K562 (cell line): ENCODE data around the gene LRRC25. TPM values are rescaled to one million over a fixed set of nuclear protein-coding genes. Genes with fewer than 3 reads are reported as not detected.

Experiments used
- ATAC-seq: fragments of 200-7000 bp; cut with Tn5 transposase; 3 replicates; pipeline ENCODE4 v1.9.1; 2020; ENCODE audit warnings: moderate library complexity
- BruUV-seq: library from RNA; stranded (reverse); fragments of 400-500 nt; replicated peaks from 2 replicates; lab custom pipeline; 2021; lab: Mats Ljungman, UMichigan
- CTCF ChIA-PET: fragments of 300-600 bp; formaldehyde crosslinking; extraction: SDS; loops from one replicate; lab custom pipeline; 2021; ENCODE audit warnings: low intra/inter-chr PET ratio; lab: Yijun Ruan, JAX
- POLR2A ChIA-PET: fragments of 300-600, 350-650 bp; sonication (Branson Sonifier 250); formaldehyde crosslinking; extraction: SDS; loops from one replicate; lab custom pipeline; 2021; ENCODE audit warnings: antibody characterized with exemption, inconsistent platforms; lab: Yijun Ruan, JAX
- DNase-seq, 4 experiments: peaks; one replicate each; pipeline versions ENCODE4 v3.0.0 to v3.0.0-alpha.2; 2011 to 2018; ENCODE audit warnings: low spot score in 3 of 4, mixed read lengths in 3 of 4; ENCODE audit errors: extremely low read depth in 1 of 4
- FAIRE-seq: peaks from 2 replicates; lab custom pipeline; 2011; peaks lifted over from hg19 to GRCh38; lab: Jason Lieb, UNC
- H2AFZ ChIP-seq: 2 replicates; pipeline ENCODE4 v1.6.0; 2011; ENCODE audit warnings: low read depth, low read length, control low read depth, inconsistent platforms
- H3K27ac ChIP-seq: fragments of 200-600 bp; 3 replicates; pipeline ENCODE4 v1.8.0; 2011; ENCODE audit warnings: low read depth, mild to moderate bottlenecking, control low read depth, inconsistent platforms, low read length, moderate library complexity, mixed read lengths; ENCODE audit errors: extremely low read depth
- H3K27me3 ChIP-seq, 2 experiments: fragments of 300-600 bp in 1 of 2; 2 replicates in 1 of 2; 3 replicates in 1 of 2; pipeline versions ENCODE4 v1.6.0 to v1.8.0; 2011; ENCODE audit warnings: inconsistent platforms in 2 of 2, low read length in 2 of 2, mild to moderate bottlenecking in 1 of 2, mixed read lengths in 1 of 2, moderate library complexity in 1 of 2; ENCODE audit not compliant: control insufficient read depth in 2 of 2, insufficient read depth in 2 of 2
- H3K36me3 ChIP-seq: fragments of 300-600 bp; 3 replicates; pipeline ENCODE4 v1.8.0; 2011; ENCODE audit warnings: mild to moderate bottlenecking, low read length, inconsistent platforms; ENCODE audit not compliant: control insufficient read depth, insufficient read depth
- H3K4me1 ChIP-seq, 2 experiments: fragments of 200-600 bp in 1 of 2; replicated peaks in 1 of 2; 2 replicates in 1 of 2; 3 replicates in 1 of 2; pipeline versions ENCODE4 v1.5.1 to v1.8.0; 2011; ENCODE audit warnings: inconsistent platforms in 2 of 2, low read length in 2 of 2, mild to moderate bottlenecking in 1 of 2, mixed read lengths in 1 of 2, moderate library complexity in 1 of 2; ENCODE audit not compliant: control insufficient read depth in 2 of 2, insufficient read depth in 2 of 2
- H3K4me2 ChIP-seq: 2 replicates; pipeline ENCODE4 v1.6.1; 2011; ENCODE audit warnings: low read length, control low read depth, inconsistent platforms, mixed read lengths; ENCODE audit not compliant: insufficient read depth
- H3K4me3 ChIP-seq: fragments of 200-600 bp; sonication (generic), shearing (Covaris generic); 2 replicates; pipeline ENCODE4 v1.5.1; 2016; ENCODE audit warnings: control low read depth, inconsistent platforms
- H3K79me2 ChIP-seq: fragments of 200-600 bp; 3 replicates; pipeline ENCODE4 v1.8.0; 2011; ENCODE audit warnings: low read length, inconsistent platforms; ENCODE audit not compliant: control insufficient read depth, insufficient read depth
- H3K9ac ChIP-seq, 2 experiments: 2 replicates each; pipeline versions ENCODE4 v1.6.0 to v1.6.1; 2011; ENCODE audit warnings: low read depth in 2 of 2, low read length in 2 of 2, control low read depth in 1 of 2, inconsistent platforms in 1 of 2, mild to moderate bottlenecking in 1 of 2, mixed read lengths in 1 of 2; ENCODE audit not compliant: insufficient read depth in 1 of 2
- H3K9me1 ChIP-seq: one replicate; pipeline ENCODE4 v1.6.0; 2011; ENCODE audit warnings: inconsistent platforms, mild to moderate bottlenecking, low read length, moderate library complexity; ENCODE audit not compliant: control insufficient read depth, insufficient read depth
- H3K9me3 ChIP-seq: replicated peaks from 2 replicates; pipeline ENCODE4 v1.5.1; 2011; ENCODE audit warnings: low read depth, low read length, inconsistent platforms; ENCODE audit not compliant: control insufficient read depth, insufficient read depth
- H4K20me1 ChIP-seq: replicated peaks from 2 replicates; pipeline ENCODE4 v1.6.1; 2011; ENCODE audit warnings: low read length, inconsistent platforms, mixed read lengths; ENCODE audit not compliant: control insufficient read depth, insufficient read depth
- BCOR ChIP-seq: fragments of 450-650 bp; IDR thresholded peaks from 2 replicates; pipeline ENCODE4 v1.6.1; 2016
- BHLHE40 ChIP-seq: IDR thresholded peaks from 2 replicates; pipeline ENCODE4 v1.6.1; 2011; ENCODE audit warnings: low read length, improper control_type of control experiment
- EHMT2 ChIP-seq: fragments of 450-650 bp; IDR thresholded peaks from 2 replicates; pipeline ENCODE4 v1.6.1; 2018; ENCODE audit warnings: antibody characterized with exemption
- GABPB1 ChIP-seq: sonication (generic); formaldehyde crosslinking; IDR thresholded peaks from 2 replicates; pipeline ENCODE4 v1.8.0; 2022; ENCODE audit warnings: mild to moderate bottlenecking, missing genetic modification reagents
- MEF2A ChIP-seq: IDR thresholded peaks from 2 replicates; pipeline ENCODE4 v1.6.1; 2011; ENCODE audit warnings: low read depth, mild to moderate bottlenecking, low read length, moderate library complexity; ENCODE audit not compliant: control insufficient read depth
- MIER1 ChIP-seq: fragments of 450-650 bp; IDR thresholded peaks from 2 replicates; pipeline ENCODE4 v1.6.1; 2016; ENCODE audit warnings: antibody characterized with exemption, mild to moderate bottlenecking, low read depth
- PTBP1 ChIP-seq: fragments of 200-400 bp; formaldehyde crosslinking; IDR thresholded peaks from 2 replicates; pipeline ENCODE4 v1.6.1; 2017; ENCODE audit warnings: low read depth, low read length
- ZBTB12 ChIP-seq: fragments of 250-450 bp; sonication (Bioruptor Pico); IDR thresholded peaks from 2 replicates; pipeline ENCODE4 v1.4.0; 2020
- ZFP36 ChIP-seq: fragments of 150-350 bp; IDR thresholded peaks from 2 replicates; pipeline ENCODE4 v1.6.1; 2018; ENCODE audit warnings: low read length, low read depth; ENCODE audit not compliant: partially characterized antibody
- ZNF586 ChIP-seq: fragments of 450-650 bp; formaldehyde crosslinking; conservative IDR thresholded peaks from 2 replicates; pipeline ENCODE4 v1.4.0; 2020; ENCODE audit warnings: mild to moderate bottlenecking, moderate library complexity
- ZNF778 ChIP-seq: fragments of 450-650 bp; formaldehyde crosslinking; IDR thresholded peaks from 2 replicates; pipeline ENCODE4 v1.4.0; 2020; ENCODE audit warnings: mild to moderate bottlenecking, moderate library complexity
- WGBS: fragments of 100-300 bp; shearing (Covaris generic); methylation state at CpG from one replicate; pipeline ENCODE4 v1.1.6; 2016; ENCODE audit warnings: low coverage, mixed read lengths; ENCODE audit not compliant: insufficient coverage; ENCODE audit errors: missing lambda C conversion rate; 5-methylcytosine and 5-hydroxymethylcytosine counted together
- in situ Hi-C: fragments of 300-500 bp; cut with MboI; formaldehyde crosslinking; loops from 4 replicates; pipeline ENCODE4 v1.15.0; 2018; ENCODE audit warnings: inconsistent platforms, mixed read lengths
- intact Hi-C: fragments of 100-400 bp; cut with micrococcal nuclease; formaldehyde crosslinking; loops from 2 replicates; pipeline ENCODE4 v1.14.2; 2022
- polyA plus RNA-seq, 8 experiments: library from polyadenylated mRNA; depleted of rRNA in 4 of 8; stranded (reverse) in 5 of 8; unstranded in 3 of 8; fragments of >200 nt; fragmentation: Nextera tagmentation in 2 of 8; fragmentation: Illumina TruSeq in 1 of 8; extraction: Ambion mirVana in 2 of 8; extraction: Trizol in 1 of 8; gene quantifications; 2 replicates each; pipeline versions ENCODE4 v1.2.1 to v1.2.3, GENCODE V29; 2011 to 2014; ENCODE audit warnings: inconsistent platforms in 1 of 8, missing spikeins in 1 of 8
- total RNA-seq, 7 experiments: library from RNA; depleted of rRNA in 6 of 7; stranded (reverse); fragments of >200 nt in 6 of 7; fragmentation: Illumina TruSeq in 2 of 7; extraction: Trizol in 2 of 7; gene quantifications; 2 replicates each; pipeline versions ENCODE4 v1.2.1 to v1.2.3, GENCODE V29; 2011 to 2021; ENCODE audit warnings: low replicate concordance in 1 of 7
- TF ChIP-seq, protein P1 (sequence below): sonication (generic); formaldehyde crosslinking; IDR thresholded peaks from 2 replicates; pipeline ENCODE4 v1.8.0; 2022; ENCODE audit warnings: missing genetic modification reagents, mild to moderate bottlenecking, borderline replicate concordance
- TF ChIP-seq, protein P2 (sequence below), 2 experiments: fragments of 450-650 bp; IDR thresholded peaks; 2 replicates each; pipeline ENCODE4 v1.6.1; 2018; ENCODE audit warnings: mild to moderate bottlenecking in 2 of 2, low read depth in 1 of 2; ENCODE audit not compliant: partially characterized antibody in 2 of 2

The LRRC25 gene
- total and polyA plus RNA-seq, 9 of the 15 experiments (the other 6 are each of a cell fraction or from before 2014, with no cell fraction given): 0.07 to 0.36 (median 0.10) TPM; not detected in 3

DNA sequence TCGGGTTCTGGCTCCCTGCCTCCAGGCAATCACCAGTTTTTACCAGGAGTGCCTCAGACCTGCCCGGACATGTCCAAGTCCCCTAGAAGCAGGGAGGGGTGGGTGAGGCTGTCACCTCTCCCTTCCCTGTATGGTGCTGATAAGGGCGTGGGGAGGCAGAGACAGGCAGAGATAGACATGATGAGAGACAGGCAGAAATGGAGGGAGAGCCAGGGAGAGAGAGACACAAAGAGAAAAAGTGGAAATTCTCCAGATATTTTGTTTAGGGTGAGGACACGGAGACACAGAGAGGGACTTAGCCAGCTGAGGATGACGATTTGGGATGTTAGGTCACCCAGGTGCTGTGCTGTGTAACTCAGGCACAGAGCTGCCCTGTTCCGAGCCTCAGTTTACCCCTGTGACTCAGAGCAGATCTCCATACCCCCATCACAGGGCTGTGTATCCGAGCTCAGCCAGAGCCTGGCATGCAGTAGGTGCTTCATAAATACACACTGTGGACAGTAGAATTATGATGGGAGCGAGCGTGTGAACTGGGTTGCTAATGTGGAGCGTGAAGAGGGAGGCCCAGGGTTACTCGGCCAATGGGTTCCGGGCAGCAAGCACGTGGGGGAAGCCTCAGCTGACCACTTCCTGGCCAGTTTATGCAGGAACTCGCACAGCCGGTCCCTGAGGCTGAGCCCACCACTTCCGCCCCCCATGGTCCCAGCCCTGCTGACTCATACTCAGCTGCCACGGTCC is 23.4 kb downstream of the LRRC25 start (continued):
- no peak for TF ChIP-seq ZBTB12
- TF ChIP-seq PTBP1: no peak; the same call in 1 of the 2 replicates
- no peak for TF ChIP-seq ZNF586
- TF ChIP-seq, all 486 proteins: peak for 232

- H3K9me1 ChIP-seq: no peaks in the 10 kb centered on the region
- no peaks in the 10 kb centered on the region for H3K9me3 ChIP-seq
- ChIA-PET POLR2A (interaction anchor here (0.6 to 5.4 kb wide), 7 partner anchors 9 to 95 kb away, joined by 3 to 79 read pairs (median 9); partner anchors contain the start of genes GDF15 and JUND), CTCF (no interaction called here)
- H3K9ac ChIP-seq: peak overlapping the region; percentile 85 to 92; a peak in 3 of 4 replicates
- in situ Hi-C loops (no loop called here), intact Hi-C loops (no loop called here)
- peak overlapping the region; percentile 97 for H3K27ac ChIP-seq
- FAIRE-seq: no peak
- BruUV-seq: TSS peak; percentile 80
- H3K79me2 ChIP-seq: peaks cover 6% of the 10 kb centered on the region
- H3K4me2 ChIP-seq: peak overlapping the region; percentile 89
- no peaks in the 10 kb centered on the region for H4K20me1 ChIP-seq
- H3K4me3 ChIP-seq: peak overlapping the region; percentile 1; the same call in 1 of the 2 replicates
- H3K4me1 ChIP-seq: peaks cover 55 to 72% of the 10 kb centered on the region in 2 experiments
- DNase-seq: no peak
- H2AFZ ChIP-seq: peak overlapping the region; percentile 58; the same call in 1 of the 2 replicates
- no peaks in the 10 kb centered on the region for H3K27me3 ChIP-seq
- H3K36me3 ChIP-seq: peaks cover 10% of the 10 kb centered on the region; the same call in 1 of the 3 replicates
- ATAC-seq: no peak
- 24% methylated on average over 4 of the region's 4 CpGs for WGBS
- TF ChIP-seq GABPB1 (CRISPR knock-in tag) (no peak), ZFP36 (peak; percentile 84), EHMT2 (0 out of 2 replicates have a peak, but pooled peaks have one; percentile 50), ZNF778 (CRISPR knock-in tag) (no peak), MIER1 (no peak), BHLHE40 (no peak), MEF2A (no peak), BCOR (peak; percentile 21)
- TF ChIP-seq, protein P1, sequence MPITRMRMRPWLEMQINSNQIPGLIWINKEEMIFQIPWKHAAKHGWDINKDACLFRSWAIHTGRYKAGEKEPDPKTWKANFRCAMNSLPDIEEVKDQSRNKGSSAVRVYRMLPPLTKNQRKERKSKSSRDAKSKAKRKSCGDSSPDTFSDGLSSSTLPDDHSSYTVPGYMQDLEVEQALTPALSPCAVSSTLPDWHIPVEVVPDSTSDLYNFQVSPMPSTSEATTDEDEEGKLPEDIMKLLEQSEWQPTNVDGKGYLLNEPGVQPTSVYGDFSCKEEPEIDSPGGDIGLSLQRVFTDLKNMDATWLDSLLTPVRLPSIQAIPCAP (CRISPR knock-in tag): no peak
- TF ChIP-seq, protein P2, sequence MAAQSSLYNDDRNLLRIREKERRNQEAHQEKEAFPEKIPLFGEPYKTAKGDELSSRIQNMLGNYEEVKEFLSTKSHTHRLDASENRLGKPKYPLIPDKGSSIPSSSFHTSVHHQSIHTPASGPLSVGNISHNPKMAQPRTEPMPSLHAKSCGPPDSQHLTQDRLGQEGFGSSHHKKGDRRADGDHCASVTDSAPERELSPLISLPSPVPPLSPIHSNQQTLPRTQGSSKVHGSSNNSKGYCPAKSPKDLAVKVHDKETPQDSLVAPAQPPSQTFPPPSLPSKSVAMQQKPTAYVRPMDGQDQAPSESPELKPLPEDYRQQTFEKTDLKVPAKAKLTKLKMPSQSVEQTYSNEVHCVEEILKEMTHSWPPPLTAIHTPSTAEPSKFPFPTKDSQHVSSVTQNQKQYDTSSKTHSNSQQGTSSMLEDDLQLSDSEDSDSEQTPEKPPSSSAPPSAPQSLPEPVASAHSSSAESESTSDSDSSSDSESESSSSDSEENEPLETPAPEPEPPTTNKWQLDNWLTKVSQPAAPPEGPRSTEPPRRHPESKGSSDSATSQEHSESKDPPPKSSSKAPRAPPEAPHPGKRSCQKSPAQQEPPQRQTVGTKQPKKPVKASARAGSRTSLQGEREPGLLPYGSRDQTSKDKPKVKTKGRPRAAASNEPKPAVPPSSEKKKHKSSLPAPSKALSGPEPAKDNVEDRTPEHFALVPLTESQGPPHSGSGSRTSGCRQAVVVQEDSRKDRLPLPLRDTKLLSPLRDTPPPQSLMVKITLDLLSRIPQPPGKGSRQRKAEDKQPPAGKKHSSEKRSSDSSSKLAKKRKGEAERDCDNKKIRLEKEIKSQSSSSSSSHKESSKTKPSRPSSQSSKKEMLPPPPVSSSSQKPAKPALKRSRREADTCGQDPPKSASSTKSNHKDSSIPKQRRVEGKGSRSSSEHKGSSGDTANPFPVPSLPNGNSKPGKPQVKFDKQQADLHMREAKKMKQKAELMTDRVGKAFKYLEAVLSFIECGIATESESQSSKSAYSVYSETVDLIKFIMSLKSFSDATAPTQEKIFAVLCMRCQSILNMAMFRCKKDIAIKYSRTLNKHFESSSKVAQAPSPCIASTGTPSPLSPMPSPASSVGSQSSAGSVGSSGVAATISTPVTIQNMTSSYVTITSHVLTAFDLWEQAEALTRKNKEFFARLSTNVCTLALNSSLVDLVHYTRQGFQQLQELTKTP (IDR thresholded peaks at IDR 0.05; ENCODE audit: low read depth in 1 of 2, partially characterized antibody in 2 of 2): no peak
These were observed 24.0 kb downstream of the LRRC25 start for GRCh38 chr19:18373407-18373891.
